Measurements from ENCODE around the gene QRICH1. TPM values are rescaled to one million over a fixed set of nuclear protein-coding genes. Genes with fewer than 3 reads are reported as not detected.
A peak's percentile ranks its signal among the peaks of the same experiment; 100 is the strongest.

The QRICH1 gene
- total and polyA plus RNA-seq, 10 of the 15 experiments (the other 5 are each of a cell fraction or from before 2014, with no cell fraction given) = 22.2 to 116 (median 81.4) TPM

DNA sequence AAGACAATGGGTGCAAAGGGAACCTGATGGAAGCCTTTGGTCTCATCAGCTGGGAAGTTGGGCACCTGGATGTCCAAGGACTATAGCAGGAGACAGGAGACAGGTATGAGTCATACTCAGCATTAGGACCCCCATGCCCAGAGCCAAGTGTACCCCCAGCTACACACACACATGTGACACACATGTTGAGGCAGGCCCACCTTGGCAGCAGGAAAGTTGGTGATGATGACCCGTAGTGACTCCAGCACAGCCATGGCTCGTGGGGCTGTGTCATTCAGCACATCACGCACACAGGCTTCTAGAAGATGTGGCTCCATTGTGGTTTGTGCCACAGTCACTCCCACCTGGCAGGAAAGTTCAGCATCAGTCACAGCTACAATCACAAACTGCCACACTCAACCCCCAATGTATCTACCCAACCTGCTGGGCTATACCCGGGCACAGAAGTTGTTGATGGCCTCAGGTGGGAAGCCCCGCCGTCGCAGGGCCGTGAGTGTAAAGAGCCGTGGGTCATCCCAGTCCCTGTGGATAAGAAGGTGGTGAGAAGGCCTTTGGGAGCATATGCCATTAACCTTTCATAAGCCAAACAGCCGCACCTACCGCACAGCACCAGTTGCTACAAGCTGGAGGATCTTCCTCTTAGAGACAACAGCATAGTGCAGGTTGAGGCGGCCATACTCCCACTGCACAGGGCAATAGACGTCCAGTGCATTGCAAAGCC, 5.2 kb upstream of the QRICH1 start:
- WGBS (ENCODE audit: insufficient coverage, insufficient replicate concordance, low lambda C conversion rate, missing lambda C conversion rate) = 87% methylated on average over 13 of the region's 13 CpGs
- RAD21 ChIA-PET (ENCODE audit: unreplicated experiment) = no interaction called here
- FAIRE-seq (no peak), ATAC-seq (no peak), DNase-seq (ENCODE audit: low read depth, low spot score) (no peak)
- H3K4me3 ChIP-seq = no peak overlapping the region
- no peaks in the 10 kb centered on the region; the same call in 1 of the 2 replicates for H4K20me1 ChIP-seq (ENCODE audit: control insufficient read depth, insufficient read depth)
- SMC1A ChIA-PET (ENCODE audit: uncharacterized antibody, unreplicated experiment) = no interaction called here
- H3K4me2 ChIP-seq (ENCODE audit: control insufficient read depth, insufficient read depth) = no peak overlapping the region
- TF ChIP-seq, protein P1, sequence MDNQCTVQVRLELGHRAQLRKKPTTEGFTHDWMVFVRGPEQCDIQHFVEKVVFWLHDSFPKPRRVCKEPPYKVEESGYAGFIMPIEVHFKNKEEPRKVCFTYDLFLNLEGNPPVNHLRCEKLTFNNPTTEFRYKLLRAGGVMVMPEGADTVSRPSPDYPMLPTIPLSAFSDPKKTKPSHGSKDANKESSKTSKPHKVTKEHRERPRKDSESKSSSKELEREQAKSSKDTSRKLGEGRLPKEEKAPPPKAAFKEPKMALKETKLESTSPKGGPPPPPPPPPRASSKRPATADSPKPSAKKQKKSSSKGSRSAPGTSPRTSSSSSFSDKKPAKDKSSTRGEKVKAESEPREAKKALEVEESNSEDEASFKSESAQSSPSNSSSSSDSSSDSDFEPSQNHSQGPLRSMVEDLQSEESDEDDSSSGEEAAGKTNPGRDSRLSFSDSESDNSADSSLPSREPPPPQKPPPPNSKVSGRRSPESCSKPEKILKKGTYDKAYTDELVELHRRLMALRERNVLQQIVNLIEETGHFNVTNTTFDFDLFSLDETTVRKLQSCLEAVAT (IDR thresholded peaks at IDR 0.05) = no peak
- TF ChIP-seq, protein P2, sequence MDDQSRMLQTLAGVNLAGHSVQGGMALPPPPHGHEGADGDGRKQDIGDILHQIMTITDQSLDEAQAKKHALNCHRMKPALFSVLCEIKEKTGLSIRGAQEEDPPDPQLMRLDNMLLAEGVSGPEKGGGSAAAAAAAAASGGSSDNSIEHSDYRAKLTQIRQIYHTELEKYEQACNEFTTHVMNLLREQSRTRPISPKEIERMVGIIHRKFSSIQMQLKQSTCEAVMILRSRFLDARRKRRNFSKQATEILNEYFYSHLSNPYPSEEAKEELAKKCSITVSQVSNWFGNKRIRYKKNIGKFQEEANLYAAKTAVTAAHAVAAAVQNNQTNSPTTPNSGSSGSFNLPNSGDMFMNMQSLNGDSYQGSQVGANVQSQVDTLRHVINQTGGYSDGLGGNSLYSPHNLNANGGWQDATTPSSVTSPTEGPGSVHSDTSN (IDR thresholded peaks at IDR 0.05; ENCODE audit: insufficient replicate concordance, low read depth, low read length) = peak; percentile 35
- TF ChIP-seq, protein P3, sequence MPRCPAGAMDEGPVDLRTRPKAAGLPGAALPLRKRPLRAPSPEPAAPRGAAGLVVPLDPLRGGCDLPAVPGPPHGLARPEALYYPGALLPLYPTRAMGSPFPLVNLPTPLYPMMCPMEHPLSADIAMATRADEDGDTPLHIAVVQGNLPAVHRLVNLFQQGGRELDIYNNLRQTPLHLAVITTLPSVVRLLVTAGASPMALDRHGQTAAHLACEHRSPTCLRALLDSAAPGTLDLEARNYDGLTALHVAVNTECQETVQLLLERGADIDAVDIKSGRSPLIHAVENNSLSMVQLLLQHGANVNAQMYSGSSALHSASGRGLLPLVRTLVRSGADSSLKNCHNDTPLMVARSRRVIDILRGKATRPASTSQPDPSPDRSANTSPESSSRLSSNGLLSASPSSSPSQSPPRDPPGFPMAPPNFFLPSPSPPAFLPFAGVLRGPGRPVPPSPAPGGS (IDR thresholded peaks at IDR 0.05; ENCODE audit: borderline replicate concordance, insufficient read depth, low read depth, low read length, poor library complexity, severe bottlenecking) = peak; percentile 95
- no peak overlapping the region for H3K9ac ChIP-seq (ENCODE audit: control insufficient read depth, insufficient read depth, low read length)
- POLR2A ChIA-PET = no interaction called here
- H3K4me1 ChIP-seq (ENCODE audit: control insufficient read depth, insufficient read depth, low read length) = peaks cover 14% of the 10 kb centered on the region
- H3K27me3 ChIP-seq (replicated peaks in 1 of 2; ENCODE audit: control insufficient read depth in 2 of 2, insufficient read depth in 2 of 2, low read length in 1 of 2) = no peaks in the 10 kb centered on the region
- H2AFZ ChIP-seq (ENCODE audit: control insufficient read depth, low read depth, low read length) = no peak overlapping the region
- H3K9me3 ChIP-seq (replicated peaks; ENCODE audit: control insufficient read depth, insufficient read depth, low read length) = no peaks in the 10 kb centered on the region
- in situ Hi-C loops (cut with MboI) = no loop called here
- BruUV-seq (replicated peaks) = no TSS peak
- peaks cover 30 to 32% of the 10 kb centered on the region in 2 experiments for H3K36me3 ChIP-seq (ENCODE audit: control insufficient read depth in 2 of 2, insufficient read depth in 2 of 2, low read length in 1 of 2)
- H3K79me2 ChIP-seq (ENCODE audit: control insufficient read depth, insufficient read depth, low read length) = peaks cover 10% of the 10 kb centered on the region
- intact Hi-C loops (cut with micrococcal nuclease; ENCODE audit: unreplicated experiment) = loop anchor here (10.0 kb wide), 1 partner anchor 316 kb away; the partner anchor contains the start of genes RHOA and TCTA
- H3K27ac ChIP-seq (ENCODE audit: control insufficient read depth, insufficient read depth) = no peak overlapping the region
- CTCF ChIA-PET = no interaction called here
